Measurements from ENCODE around the gene FSTL4.

FSTL4 gene

DNA sequence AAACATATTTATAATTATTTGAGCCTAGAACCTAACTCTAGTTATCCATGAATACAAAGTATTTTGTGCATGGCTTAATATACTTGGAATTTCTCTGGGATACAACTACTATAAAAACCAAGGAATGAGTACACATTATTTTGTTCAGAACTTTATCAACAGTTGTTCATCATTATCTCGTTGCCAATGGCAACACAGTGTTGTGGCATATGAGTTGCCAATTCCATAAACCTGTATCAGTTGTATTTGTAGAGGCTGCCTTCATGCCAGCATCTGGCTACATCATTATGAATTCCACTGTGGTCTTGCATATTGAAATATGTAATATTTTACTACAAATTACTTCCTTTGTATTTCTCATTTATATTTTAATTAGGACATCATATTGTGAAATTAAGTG lies 250.4 kb downstream of the FSTL4 start:
- no peak for DNase-seq

DNA sequence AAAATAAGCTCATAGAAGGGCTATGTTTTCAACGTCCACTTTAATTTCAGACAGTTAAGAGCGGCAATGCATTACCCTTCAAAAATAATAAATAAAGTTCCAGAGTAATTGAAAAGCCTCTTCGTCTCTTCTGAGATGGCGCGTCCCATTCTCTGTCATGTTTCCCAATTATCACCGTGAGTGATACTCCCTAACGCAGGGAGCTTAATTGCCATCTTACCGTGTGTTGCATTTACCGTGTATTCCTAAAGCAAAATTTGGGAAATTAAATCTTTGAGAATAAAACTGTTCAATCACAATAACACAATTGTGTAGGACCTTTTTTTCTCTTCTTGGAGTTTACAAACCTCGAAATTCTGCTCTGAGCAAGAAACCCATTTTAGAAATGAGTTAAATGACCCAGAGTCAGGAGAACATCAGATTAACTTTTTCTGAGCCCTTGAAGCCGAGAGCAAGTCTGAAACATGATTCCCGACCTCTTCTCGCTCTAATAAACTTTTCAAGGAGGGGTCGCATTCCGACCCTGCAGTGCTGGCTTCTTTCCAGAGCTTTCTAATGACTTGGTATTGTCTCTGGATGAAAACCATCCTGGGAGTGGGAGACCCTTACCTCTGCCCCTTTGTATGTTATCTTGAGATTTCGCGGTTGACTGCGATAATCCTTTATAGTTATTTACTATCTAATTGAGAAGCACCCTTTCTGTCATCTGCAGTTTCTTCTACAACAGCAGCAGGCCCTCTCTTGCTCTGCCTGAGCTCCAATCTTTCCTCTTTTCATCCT lies 251.5 kb downstream of the FSTL4 start:
- DNase-seq: no peak

DNA sequence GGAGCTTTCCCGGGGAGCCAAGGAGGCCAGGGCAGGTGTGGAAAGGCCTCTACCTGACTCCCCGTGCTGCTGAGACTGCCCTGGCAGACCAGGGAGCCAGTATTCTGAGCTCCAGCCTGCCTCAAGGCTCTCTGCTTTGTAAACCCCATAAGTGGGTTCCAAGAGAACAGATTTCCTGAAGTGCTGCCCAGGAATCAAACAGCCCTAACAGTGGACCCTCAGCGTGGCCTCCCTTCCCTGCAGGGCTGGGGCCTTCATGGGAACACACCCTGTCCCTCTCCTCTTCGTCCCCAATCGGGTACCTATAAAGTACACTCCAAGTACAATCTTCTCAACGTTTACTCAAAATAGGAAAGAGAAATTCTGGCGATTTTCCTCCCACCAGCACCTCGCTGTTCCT lies 252.5 kb downstream of the FSTL4 start:
- no peak for DNase-seq

DNA sequence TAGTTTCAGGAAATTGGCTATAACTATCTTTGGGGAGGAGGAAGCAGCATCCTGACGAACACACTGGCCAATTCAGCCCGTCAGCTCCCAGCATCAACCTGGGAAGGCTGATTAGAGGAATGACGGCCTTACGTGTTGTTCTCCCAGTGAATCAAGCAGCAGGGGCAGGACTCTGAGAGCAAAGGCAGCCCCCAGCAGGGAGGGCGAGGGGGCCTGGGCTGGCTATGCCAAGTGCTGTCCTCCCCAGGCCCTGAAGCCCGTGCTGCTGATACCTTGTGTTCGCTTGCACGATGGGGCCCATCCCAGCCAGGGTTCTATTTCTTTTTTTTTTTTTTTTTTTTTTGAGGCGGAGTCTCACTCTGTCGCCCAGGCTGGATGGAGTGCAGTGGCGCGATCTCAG lies 254.1 kb downstream of the FSTL4 start:
- DNase-seq: no peak

DNA sequence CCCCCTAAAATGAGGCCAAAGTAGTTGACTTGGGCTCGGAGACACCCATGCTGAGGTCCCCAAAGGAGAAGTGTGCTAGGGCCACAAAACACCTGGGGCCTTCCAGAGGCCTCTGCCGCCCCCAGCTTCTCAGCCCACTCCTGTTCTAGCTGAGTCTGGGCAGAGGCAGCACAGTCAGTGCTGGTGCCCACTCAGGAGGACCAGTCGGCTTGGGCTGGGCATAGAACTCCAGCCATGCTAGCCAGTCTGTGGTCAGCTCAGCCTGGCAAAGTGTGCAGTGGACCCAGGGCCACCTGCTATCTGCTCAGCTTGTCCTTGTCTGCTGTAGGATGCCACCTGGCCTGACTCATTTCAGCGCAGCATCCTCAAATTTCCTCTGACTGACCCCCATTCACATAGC lies 254.6 kb downstream of the FSTL4 start:
- no peak for DNase-seq

DNA sequence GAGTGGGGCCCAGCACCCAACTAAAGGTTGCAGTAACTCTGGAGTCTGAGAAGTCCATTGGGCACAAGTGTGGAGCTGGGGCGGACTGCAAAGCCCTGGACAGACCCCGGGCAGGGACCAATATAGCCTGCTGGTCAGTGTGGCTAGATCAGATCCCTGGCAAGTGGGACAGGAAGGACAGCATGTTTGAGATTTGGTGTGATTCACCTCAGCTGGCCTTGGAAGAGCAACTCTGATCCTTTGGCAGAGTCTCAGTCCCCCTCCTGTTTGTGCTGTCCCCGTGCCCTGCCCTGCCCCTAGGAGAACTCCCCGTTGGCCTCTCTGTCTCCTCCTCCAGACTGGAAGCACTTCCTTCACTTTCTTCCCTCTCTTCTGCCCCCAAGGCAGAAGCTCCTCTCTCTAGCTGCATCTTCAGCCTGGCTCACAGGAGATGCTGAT lies 255.3 kb downstream of the FSTL4 start:
- no peak for DNase-seq

DNA sequence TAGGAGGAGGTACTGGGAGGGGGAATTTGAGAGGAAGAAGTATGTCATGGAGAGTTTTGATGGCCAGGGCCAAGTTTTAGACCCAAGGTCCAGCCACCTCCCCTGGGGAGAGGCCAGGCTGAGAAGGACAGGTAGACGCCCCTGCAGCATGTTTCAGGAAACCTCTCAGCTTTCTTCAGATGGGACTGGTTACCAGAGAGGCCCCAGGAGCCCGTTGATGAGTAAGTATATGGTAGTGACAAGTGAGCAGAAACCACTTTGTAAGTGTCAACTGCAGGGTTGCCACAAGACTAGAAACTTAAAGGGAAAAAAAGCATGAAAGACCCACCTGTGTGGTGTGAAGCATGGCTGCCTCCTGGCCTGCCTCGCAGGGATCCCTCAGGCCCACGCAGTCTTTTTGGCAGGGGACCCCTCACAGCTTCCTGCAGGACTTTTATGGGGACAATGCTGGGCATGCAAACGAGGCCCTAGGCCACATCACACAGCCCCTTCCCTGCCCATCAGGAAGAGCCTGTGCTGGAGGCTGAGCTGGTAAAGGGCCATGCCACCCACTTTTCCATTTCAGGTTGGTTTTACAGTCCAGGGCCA lies 255.9 kb downstream of the FSTL4 start:
- no peak for DNase-seq

DNA sequence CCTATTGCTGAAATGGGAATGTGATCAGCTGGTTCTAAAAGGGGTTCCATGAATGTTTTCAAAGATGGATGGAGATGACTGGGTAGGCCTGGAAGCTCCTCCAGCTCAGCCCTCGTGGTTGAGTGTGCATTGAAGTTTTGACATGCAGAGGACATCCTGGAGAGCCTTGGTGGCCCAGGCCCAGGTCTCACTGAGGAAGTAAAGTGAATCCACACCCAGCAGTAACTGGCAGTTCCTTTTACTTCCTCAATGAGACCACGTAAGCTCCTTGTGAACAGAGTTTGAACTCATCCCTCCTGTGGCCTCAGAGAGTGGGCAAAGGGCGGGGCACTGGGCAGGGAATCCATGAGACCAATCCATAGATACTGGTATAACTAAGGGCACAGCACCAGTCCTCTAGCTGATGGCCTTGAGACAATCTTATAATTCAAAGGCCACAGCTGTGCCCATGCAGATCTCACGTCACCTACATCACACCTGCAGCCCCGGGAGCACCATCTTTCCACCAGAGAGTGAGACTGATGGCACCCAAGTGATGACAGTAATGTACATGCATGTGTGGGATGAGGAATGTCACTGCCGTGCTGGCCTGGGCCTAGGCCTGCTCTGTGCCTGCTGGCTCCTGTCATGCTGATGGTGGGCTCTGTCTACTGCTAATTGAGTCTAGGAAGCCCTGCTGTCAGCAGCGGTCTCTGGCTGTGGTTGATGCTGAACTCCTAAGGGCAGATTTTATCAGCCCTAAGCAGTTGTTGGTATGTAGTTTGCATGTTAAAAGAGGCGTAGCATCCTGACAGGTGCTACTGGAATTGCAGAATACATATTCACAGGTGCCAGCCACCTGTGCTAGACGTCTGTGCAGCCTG lies 257.8 kb downstream of the FSTL4 start:
- DNase-seq: no peak

DNA sequence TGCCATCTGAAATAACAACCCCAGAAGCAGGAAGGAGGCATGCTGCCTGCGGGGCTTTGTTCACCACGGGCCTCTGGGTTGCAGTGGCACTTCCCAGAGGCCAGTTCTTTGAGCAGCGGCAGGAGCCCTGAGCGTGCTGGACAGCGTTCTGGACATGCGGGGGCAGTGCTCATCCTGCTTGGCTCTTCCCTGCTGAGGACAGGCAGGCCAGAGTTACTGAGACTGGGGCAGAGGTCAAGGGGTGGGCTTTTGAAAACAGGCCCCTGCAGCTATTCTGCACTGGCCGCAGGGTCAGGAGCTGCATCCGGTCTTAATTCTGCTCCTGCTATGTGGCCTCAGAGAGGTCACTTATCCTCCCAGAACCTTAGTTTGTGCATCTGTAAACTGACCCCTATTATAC lies 258.6 kb downstream of the FSTL4 start:
- DNase-seq: no peak

DNA sequence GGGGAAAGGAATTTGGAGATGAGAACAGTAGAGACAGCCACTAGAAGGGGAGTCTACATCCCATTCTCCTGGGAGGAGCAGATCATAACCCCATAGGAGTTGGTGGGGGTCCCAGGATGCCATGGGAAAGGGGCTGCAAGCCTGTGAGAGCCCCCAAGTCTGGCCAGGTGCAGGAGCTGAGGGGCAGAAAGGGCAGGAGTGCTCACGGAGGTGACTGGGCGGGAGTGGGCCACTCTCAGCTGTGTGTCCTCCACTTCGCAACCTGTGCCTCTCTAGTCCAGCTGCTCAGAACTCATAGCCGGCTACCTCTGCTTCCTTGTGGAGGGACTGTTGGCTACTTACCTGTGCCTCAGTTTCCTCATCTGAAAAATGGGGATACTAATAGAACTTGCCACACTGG lies 263.9 kb downstream of the FSTL4 start:
- DNase-seq: no peak

DNA sequence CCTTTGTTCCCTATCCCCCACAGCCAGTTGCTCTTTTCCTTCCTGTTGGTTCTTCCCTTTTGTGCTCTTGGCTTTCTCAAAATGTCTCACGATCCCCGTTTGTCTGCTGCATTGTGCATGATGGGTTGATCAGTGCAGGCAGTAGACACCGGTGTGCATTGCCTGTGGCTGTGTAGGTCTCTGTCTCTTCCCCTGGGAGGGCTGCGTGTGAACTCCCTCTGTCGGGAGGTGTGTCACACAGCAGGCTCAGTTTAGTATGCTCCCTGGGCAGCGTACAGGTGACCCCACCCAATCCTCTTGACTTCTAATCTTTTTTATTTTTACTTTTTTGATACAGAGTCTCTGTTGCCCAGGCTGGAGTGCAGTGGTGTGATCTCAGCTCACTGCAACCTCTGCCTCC lies 265.3 kb downstream of the FSTL4 start:
- DNase-seq: no peak

DNA sequence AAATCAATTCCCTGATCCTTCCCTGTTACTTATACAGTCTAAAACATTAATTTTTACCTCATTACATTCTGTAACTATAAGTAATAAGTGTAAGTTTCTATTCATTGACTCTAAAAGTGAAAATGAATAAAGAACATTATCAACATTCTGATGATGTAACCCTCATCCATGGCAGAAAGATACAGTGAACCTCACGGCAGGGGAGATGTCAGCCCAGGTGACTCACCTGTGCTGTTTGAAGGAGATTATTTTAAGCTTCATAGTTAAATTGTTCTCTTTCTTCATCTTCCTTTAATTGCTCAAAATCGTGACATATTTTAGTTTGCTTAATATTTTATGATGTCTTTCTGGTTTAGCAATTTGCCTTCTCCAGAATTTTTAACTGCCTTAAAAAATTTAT lies 268.1 kb downstream of the FSTL4 start:
- no peak for DNase-seq

DNA sequence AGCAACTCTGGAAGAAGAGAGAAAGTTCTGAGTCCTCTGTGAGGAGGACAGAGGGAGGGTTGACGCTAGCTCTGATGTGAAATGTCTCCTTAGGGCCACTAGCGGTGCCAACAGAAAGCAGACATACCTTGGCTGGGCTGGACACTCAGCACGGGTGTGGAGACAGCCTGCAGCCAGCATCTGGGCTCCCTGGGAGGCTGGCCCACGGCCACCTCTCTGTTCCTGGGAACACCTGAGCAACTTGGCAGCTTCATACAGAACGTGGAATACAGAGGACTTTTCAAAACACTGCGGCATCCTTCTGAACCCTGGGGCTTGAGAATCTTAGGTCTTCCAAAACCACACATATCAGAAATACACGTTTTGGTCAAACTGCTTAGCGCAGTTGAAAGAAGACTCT lies 269.1 kb downstream of the FSTL4 start:
- DNase-seq: no peak

DNA sequence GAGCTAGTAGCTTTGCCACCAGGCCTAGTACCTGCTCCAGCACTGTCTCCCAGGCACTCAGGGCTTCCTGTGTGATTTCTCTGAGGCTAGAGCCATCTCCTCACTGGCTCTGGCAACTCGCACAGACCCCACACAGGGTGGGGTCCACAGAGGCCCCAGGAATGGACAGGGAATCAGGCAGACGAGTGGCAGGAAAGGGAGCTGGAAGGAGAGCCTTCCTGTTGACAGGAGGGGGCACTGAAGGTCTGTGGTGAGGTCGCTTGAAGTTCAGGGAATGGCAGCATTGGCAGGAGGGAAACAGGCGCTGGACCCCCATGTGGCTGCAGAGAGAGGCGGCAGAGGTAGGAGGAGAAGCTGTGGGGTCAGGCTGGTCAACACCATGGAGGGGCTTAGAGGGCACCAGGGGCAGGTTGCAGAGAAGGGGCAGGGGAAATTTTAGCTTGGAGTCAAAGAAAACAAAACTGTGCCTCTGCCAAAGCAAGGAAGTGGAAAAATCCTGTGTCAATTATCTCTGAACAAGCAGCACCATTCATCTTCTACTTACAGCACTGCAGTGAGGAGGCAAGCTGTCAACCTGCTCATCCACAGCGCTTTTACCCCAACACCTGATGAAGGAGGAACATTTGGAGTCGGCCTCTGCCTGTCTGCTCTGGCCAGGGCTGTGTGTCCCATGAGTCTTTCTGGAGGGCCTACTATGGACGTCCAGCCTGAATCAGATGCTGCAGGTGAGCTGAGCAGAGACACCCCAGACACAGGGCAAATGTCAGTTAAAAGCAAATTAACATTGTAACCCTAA lies 270.2 kb downstream of the FSTL4 start:
- no peak for DNase-seq

DNA sequence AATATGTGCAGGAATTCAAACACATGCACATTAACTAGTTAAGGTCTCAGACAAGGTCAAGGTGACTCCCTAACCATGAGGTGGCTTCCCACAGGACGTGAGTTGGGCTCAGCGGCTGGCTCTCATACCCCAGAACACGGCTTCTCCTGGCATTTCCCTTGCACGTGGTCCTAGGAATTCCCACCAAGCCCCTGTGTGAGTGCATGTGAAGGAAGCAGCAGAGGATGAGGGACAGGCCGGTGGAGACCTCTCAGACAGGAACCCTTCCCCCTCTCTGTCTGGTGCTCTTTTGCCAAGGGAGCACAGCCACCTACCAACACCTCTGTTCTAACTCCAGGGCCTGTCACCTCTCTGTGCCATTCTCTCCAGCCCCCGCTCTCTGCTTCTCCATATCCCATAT lies 271.0 kb downstream of the FSTL4 start:
- no peak for DNase-seq

DNA sequence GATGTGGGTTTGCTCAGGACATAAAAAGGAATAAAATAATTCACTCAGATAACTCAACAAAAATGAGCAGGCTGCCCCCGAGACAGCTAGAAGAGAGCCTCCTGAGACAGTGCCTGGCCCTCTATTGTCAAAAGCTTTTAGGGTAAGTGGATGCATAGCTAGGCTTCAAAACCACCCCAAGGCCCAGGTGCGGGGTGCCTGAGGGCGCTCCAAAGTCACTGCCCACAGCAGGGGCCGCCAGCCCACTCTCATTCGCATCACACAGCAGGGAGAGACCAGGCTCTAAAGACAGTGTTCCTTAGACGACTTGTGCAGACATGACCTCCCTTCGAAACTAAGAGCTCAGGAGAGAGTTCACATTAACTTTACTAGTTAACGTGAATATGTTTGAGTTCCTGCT lies 271.5 kb downstream of the FSTL4 start:
- DNase-seq: no peak

DNA sequence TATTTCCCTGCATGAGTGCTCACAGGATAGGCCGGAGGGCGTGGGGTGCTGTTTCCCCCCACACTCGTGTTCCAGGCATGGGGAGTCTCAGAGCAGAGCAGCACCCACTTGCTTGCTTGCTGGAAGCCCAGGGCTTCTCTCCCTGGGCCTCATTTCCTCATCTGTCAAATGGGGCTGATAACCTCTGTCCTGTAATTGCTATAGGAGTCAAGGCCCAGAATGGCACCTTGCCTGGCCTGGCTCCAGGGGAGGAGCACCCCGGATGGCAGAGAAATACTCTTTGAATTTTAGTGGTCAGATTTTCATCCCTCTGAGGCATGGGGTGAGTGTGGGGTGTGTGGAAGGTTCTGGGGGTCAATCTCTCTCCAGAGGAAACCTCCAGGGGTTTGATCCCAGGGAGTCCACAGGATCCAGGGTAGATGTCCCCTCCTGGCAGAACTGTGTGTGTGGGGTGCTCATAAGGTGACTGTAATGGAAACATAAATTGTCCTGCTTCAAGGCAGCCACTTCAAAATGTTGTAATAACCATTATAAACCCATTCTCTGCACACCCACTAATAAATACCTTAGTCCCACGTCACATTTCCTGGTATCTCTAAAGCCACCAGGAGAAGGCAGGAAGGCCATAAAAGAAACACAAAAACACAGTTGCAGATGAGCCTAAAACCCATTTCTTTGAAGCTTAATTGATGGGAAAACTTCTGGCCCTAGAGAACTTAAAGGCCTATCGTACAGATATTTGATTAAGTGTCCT lies 272.2 kb downstream of the FSTL4 start:
- DNase-seq: no peak

DNA sequence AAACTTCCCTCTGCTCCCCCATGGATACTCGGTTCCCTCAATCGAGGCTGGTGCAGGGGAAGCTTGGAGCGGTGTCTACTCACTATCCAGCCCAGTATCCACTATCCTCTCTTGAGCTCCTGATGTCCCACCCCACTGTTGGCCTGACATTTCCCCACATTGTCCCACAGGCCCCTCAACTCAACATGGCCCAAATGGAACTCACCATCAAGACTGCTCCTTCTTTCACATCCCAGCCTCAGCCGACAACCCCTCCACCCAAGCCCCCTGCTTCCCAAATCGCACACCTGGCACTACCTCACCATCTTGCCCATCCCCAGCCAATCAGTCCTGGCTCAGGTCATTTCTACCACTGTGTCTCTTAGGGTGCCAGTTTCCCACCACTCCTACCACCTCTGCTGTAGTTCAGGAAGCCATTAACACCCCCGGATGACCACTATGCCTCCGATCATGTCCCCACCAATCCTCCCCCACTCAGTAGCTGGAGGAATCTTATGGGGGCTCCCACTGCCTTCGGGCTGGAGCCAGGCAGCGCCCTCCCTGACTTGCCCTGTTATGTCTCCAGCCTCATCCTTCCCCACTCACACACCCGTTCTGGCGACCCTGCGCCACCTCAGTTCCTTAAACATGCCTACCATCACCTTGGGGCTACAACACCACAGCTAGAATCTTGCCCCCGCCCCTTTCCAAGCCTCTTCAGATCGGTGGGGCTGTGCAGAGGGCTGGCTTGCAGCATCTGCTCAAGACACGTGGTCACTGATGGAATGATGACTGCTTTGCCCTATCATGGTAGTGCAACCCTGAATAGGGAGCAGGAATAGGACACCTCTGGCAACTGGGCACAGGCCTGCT lies 273.6 kb downstream of the FSTL4 start:
- no peak for DNase-seq

DNA sequence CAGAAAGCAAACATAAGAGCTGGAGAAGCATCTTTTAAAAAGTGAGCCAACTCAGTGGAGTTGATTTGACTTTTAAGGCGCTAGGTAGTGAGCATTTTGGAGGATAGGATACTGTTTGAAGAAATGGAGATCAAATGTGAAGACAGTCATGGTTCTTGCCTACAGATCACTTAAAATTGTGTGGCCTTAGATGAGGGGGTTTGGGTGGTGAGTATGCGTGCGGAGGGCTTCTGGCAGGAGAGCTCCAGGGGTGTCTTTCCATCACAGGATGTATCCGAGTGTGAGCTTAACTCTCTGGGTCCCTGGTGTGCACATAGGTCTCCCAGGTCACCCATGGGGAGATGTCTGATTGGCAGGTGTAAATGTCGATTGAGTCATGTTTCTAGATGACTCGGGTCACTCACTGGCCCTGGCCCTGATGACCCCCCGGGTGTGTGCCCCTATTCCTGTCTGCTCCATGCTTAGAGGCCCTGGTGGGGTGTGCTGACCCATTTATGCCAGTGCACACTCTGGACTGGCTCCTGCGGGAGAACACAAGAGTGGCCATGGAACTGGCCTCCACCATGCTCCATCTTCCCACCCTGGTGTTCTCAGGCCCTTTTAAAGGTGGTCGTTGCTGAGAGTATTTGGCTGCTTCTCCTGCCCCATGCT lies 274.4 kb downstream of the FSTL4 start:
- no peak for DNase-seq

DNA sequence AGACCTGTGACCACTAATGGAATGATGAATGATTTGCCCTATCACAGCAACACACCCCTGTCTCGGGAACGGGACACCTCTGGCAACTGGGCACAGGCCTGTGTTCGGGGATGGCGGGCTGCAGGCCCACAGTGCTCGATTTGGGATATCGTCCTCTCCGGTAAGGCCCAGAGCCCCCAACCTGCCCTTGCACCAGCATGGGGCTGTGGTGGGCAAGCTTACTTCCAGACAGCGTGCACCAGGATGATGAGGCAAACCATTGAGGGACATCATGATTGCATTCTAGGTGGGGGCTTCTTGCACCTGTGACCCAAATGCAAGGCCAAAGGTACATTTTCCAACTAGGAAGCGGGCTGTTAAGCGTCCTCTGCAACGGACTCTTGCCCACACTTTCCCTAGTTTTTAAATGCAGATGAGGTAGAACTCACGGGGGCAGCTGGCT lies 275.4 kb downstream of the FSTL4 start:
- no peak for DNase-seq

Data from activated gamma-delta T cell treated with Interleukin-2 at 50 U/mL for 16 hours (primary cell).